A375 (cell line): ENCODE data around the gene CLBA1. TPM values are rescaled to one million over a fixed set of nuclear protein-coding genes. Genes with fewer than 3 reads are reported as not detected.

Experiments
- total RNA-seq: library from RNA; depleted of rRNA; stranded (reverse); fragments of >200 nt; shearing (Covaris generic); gene quantifications from 2 replicates; pipeline ENCODE4 v1.2.3, GENCODE V29; 2014; rRNA removed

CLBA1 gene
- total RNA-seq = 8.4 and 12.0 TPM in 2 replicates

DNA sequence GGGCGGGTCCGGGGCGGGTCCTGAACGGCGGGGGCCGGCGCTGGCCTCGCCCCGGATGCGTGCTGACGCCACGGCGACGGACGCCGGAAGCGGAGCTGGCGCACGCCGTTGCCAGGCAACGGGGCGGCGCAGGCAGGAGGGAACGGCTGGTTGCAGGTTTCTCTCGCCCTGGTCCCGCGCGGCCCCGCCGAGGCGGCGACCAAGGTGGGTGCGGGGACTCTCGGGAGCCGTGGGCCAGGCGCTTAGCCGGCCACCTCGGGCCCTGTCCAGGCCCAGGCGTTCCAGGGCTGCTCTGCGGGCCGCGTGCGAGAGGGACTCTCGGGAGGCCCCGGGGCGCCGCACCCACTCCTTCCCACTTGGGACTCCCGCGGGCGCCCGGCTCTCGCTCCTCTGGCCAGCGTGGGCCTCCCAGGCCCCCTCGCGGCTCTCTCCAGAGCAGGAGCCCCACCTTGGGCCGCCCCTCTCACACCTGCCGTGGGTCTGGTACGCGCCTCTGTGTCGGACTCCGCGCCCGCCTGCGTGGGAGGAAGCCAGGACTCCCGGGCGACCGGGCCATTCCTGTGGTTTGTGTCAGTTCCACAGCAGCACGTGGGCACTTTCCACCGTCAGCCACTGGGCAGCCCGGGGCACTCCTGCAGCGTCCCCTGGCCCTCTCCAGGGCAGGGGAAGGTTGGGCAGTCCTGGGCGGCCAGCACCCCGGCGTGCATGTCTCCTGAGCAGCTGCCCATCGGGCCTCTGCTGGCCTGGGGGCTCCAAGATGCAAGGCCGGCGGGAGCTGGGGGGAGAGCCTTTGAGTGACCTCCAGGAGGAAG is at the start of gene CLBA1:
Gene CLBA1 (plus strand): TSS at position 114 of the 812 bp plus-strand sequence. CDS start 644 bp downstream, at position 758.

DNA sequence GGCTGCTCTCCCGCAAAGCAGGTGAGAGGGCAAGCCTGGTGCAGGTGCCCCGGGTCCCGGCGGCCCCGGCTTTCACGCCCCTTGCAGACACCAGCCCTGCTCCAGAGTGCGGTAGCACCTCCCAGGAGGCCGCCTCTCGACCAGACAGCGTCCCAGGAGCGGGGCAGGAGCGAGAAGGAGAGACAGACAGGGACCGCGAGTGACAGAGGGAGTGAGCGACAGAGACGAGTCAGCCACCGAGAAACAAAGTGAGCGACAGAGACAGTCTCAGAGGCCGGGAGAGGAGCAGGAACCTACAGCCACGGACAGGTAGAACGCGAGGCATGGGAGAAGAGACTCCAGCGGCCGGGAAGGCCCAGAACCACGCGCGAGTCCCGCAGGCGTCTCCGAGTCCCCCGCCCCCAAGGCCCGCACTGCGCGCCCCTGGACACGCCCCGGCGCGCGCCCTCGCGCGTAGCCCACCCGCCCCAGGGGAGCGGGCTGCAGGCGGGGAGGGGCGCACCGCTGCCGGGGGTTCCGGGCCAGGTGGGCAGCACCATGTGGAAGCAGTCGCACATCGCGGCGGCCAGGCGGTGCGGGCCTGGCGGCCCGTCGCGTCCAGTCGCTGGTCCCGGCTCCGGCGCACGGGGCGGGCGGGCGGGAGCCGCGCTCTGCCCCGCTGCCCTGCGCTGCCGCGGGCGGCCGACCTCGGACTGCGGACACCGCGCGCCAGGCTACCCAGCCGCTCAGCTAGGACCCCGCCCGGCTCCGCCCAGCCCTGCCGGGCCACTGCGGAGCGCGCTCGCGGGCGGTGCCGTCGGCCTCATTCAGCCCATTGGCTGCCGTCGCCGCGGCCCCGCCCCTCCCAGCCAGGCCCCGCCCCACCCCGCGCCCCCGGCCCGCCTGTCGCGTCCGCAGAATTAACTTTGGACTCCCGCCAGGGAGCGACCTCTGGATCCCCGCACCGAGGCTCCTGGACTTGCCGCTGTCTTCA is 7.6 kb upstream of the CLBA1 start, which contains the start of gene AHNAK2:
Gene AHNAK2 (minus strand): TSS at position 694 of the 973 bp plus-strand sequence. CDS start 137 bp downstream, at position 557.

DNA sequence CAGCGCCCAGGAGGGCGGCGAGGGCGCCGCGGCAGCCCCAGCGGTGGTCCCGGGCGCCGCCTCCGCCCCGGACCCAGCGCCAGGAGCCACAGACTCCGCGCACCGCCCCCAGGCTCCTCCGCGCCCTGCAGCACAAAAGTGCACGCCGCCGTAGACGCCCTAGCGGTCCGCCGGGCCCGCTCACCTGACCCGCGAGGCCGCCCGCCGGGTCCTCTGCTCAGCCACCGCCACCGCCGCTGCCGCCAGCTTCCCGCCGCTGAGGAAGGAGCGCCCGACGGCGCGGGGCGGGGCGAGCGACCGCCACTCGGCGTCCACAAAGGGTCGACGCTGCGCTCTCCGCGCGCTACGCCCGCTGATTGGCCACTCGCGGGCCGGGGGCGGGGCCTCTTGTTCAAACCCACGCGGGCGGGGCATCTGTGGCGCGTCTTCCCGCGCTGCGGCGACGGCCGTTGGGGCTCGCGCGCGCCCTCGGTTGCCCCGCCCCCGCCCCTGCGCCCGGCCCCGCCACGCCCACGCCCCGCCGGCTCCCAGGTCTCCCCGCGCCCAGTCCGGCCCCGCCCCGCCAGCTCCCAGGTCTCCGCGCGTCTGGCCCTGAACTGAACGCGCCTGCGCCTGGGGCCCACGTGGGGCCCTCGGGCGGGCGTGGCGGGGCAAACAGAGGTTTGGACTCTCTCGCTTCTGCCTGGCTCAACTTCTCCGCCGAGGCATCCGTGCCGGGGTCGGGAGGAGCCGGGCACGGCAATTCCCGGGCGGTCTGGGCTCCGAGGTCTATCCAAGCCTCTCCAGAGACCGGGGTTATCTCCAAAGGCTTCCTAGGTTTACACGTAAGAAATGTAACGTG is 35.4 kb downstream of the CLBA1 start, which contains the start of gene CDCA4:
Gene CDCA4 (minus strand): TSS at position 269 of the 841 bp plus-strand sequence. CDS start 9,154 bp downstream, outside the sequence.

Other genes starting within 250 kb of the CLBA1 start
- 124 and 133 TPM in 2 replicates for gene SIVA1, start 232.6 kb upstream of the CLBA1 start, total RNA-seq
- 82.7 and 90.9 TPM in 2 replicates for gene AKT1, start 190.0 kb upstream of the CLBA1 start, total RNA-seq
- 1.4 and 4.4 TPM in 2 replicates for gene ZBTB42, start 184.7 kb upstream of the CLBA1 start, total RNA-seq
- gene CEP170B, start 120.5 kb upstream of the CLBA1 start, total RNA-seq = 11.9 and 13.7 TPM in 2 replicates
- 0.03 and 0.04 TPM in 2 replicates for gene PLD4, start 60.9 kb upstream of the CLBA1 start, total RNA-seq
- gene AHNAK2, start 7.4 kb upstream of the CLBA1 start, total RNA-seq = 12.6 and 14.7 TPM in 2 replicates
- 67.5 and 70.2 TPM in 2 replicates for gene CDCA4, start 35.3 kb downstream of the CLBA1 start, total RNA-seq
- gene GPR132, start 79.6 kb downstream of the CLBA1 start, total RNA-seq = 0.16 TPM in 1 of 2 replicates, not detected in the other
- gene JAG2, start 183.0 kb downstream of the CLBA1 start, total RNA-seq = 0.27 and 0.34 TPM in 2 replicates
- gene NUDT14, start 195.5 kb downstream of the CLBA1 start, total RNA-seq = 5.0 TPM in 2 replicates